ENCODE measurements around the gene PHACTR4. TPM values are rescaled to one million over a fixed set of nuclear protein-coding genes. Genes with fewer than 3 reads are reported as not detected.

The PHACTR4 gene
- polyA plus RNA-seq, 1 donor (not counting 4 experiments of a cell fraction or from before 2014, with no cell fraction given), result 12.2 TPM

GRCh38 chr1:28508435-28508754 lies 138.9 kb downstream of the PHACTR4 start:
- no peaks in the 10 kb centered on the region for H3K9me3 ChIP-seq (ENCODE audit: control insufficient read depth, low read depth, low read length)
- no peak for DNase-seq (ENCODE audit: low read depth, low spot score)
- peak overlapping the region; percentile 98 for H3K4me2 ChIP-seq (ENCODE audit: control insufficient read depth, extremely low read depth, insufficient read depth, low read depth, low read length)
- dilution Hi-C loops (cut with MboI; ENCODE audit: extremely low pct_ligation_motif_present, low sequenced_read_pairs), result no loop called here
- no peaks in the 10 kb centered on the region for H3K9me1 ChIP-seq (ENCODE audit: control insufficient read depth, extremely low read depth, insufficient read depth, low read length)
- H3K79me2 ChIP-seq (ENCODE audit: control insufficient read depth, insufficient read depth, low read length), result peaks cover 27% of the 10 kb centered on the region
- FAIRE-seq, result no peak
- peaks cover 24% of the 10 kb centered on the region for H4K20me1 ChIP-seq (ENCODE audit: control insufficient read depth, extremely low read depth, insufficient read depth, low read length)
- TF ChIP-seq, protein P1, sequence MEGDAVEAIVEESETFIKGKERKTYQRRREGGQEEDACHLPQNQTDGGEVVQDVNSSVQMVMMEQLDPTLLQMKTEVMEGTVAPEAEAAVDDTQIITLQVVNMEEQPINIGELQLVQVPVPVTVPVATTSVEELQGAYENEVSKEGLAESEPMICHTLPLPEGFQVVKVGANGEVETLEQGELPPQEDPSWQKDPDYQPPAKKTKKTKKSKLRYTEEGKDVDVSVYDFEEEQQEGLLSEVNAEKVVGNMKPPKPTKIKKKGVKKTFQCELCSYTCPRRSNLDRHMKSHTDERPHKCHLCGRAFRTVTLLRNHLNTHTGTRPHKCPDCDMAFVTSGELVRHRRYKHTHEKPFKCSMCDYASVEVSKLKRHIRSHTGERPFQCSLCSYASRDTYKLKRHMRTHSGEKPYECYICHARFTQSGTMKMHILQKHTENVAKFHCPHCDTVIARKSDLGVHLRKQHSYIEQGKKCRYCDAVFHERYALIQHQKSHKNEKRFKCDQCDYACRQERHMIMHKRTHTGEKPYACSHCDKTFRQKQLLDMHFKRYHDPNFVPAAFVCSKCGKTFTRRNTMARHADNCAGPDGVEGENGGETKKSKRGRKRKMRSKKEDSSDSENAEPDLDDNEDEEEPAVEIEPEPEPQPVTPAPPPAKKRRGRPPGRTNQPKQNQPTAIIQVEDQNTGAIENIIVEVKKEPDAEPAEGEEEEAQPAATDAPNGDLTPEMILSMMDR (optimal IDR thresholded peaks at IDR 0.05 in 1 of 3, IDR thresholded peaks at IDR 0.05 in 1 of 3, conservative IDR thresholded peaks at IDR 0.05 in 1 of 3; ENCODE audit: extremely low read depth in 1 of 3, insufficient read depth in 2 of 3, low read length in 3 of 3), result no peak
- no peak for TF ChIP-seq EZH2 (IDR thresholded peaks at IDR 0.05; ENCODE audit: low read length)
- H3K9ac ChIP-seq (ENCODE audit: control insufficient read depth, extremely low read depth, insufficient read depth, low read length), result peak overlapping the region; percentile 98
- peaks cover 19% of the 10 kb centered on the region for H3K4me1 ChIP-seq (ENCODE audit: control insufficient read depth, extremely low read depth, insufficient read depth, low read length)
- H3K36me3 ChIP-seq (ENCODE audit: control insufficient read depth in 2 of 2, extremely low read depth in 1 of 2, insufficient read depth in 2 of 2, low read length in 2 of 2), result peaks cover 30 to 50% of the 10 kb centered on the region in 2 experiments
- no peaks in the 10 kb centered on the region for H3K27me3 ChIP-seq (ENCODE audit: control insufficient read depth, extremely low read depth, insufficient read depth, low read length)
- H3K4me3 ChIP-seq (ENCODE audit: control insufficient read depth in 2 of 3, extremely low read depth in 1 of 3, insufficient read depth in 2 of 3, low read depth in 1 of 3, low read length in 3 of 3), result peak overlapping the region; percentile 69 to 87 (median 73)
- H3K27ac ChIP-seq (ENCODE audit: control insufficient read depth, insufficient read depth, low read length), result peak overlapping the region; percentile 86
- H2AFZ ChIP-seq (ENCODE audit: control insufficient read depth, low read length), result no peak overlapping the region

- H3K4me3 ChIP-seq (ENCODE audit: control insufficient read depth in 2 of 3, extremely low read depth in 1 of 3, insufficient read depth in 2 of 3, low read depth in 1 of 3, low read length in 3 of 3), result peak overlapping the region; percentile 0 to 69 (median 23)
Measured at GRCh38 chr1:28509705-28510272, 140.2 kb downstream of the PHACTR4 start.

More at GRCh38 chr1:28509705-28510272, 140.2 kb downstream of the PHACTR4 start:
- DNase-seq (ENCODE audit: low read depth, low spot score) (no peak), FAIRE-seq (no peak)
- Histone ChIP-seq H3K27me3 (ENCODE audit: control insufficient read depth, extremely low read depth, insufficient read depth, low read length) (no peaks in the 10 kb centered on the region), H3K9me3 (ENCODE audit: control insufficient read depth, low read depth, low read length) (no peaks in the 10 kb centered on the region), H2AFZ (ENCODE audit: control insufficient read depth, low read length) (no peak overlapping the region), H3K4me2 (ENCODE audit: control insufficient read depth, extremely low read depth, insufficient read depth, low read depth, low read length) (peak overlapping the region; percentile 98), H3K79me2 (ENCODE audit: control insufficient read depth, insufficient read depth, low read length) (peaks cover 27% of the 10 kb centered on the region), H3K9ac (ENCODE audit: control insufficient read depth, extremely low read depth, insufficient read depth, low read length) (peak overlapping the region; percentile 98), H4K20me1 (ENCODE audit: control insufficient read depth, extremely low read depth, insufficient read depth, low read length) (peaks cover 27% of the 10 kb centered on the region), H3K36me3 (ENCODE audit: control insufficient read depth in 2 of 2, extremely low read depth in 1 of 2, insufficient read depth in 2 of 2, low read length in 2 of 2) (peaks cover 32 to 50% of the 10 kb centered on the region in 2 experiments), H3K27ac (ENCODE audit: control insufficient read depth, insufficient read depth, low read length) (peak overlapping the region; percentile 86), H3K4me1 (ENCODE audit: control insufficient read depth, extremely low read depth, insufficient read depth, low read length) (peaks cover 19% of the 10 kb centered on the region), H3K9me1 (ENCODE audit: control insufficient read depth, extremely low read depth, insufficient read depth, low read length) (no peaks in the 10 kb centered on the region)
- dilution Hi-C loops (cut with MboI; ENCODE audit: extremely low pct_ligation_motif_present, low sequenced_read_pairs), result no loop called here
- no peak for TF ChIP-seq EZH2 (IDR thresholded peaks at IDR 0.05; ENCODE audit: low read length)
- TF ChIP-seq, protein P1 (optimal IDR thresholded peaks at IDR 0.05 in 1 of 3, IDR thresholded peaks at IDR 0.05 in 1 of 3, conservative IDR thresholded peaks at IDR 0.05 in 1 of 3; ENCODE audit: extremely low read depth in 1 of 3, insufficient read depth in 2 of 3, low read length in 3 of 3), result no peak

All from keratinocyte (primary cell).